SK-N-SH (cell line): ENCODE data around the gene TBCD. TPM values are rescaled to one million over a fixed set of nuclear protein-coding genes. Genes with fewer than 3 reads are reported as not detected.

Experiments used
- CTCF ChIA-PET: fragments of 300-600, 350-600 bp; formaldehyde crosslinking; extraction: SDS; loops from one replicate; lab custom pipeline; 2021; lab: Yijun Ruan, JAX
- POLR2A ChIA-PET: fragments of 350-600 bp; sonication (Branson Sonifier 250); formaldehyde crosslinking; extraction: SDS; loops from one replicate; lab custom pipeline; 2020; ENCODE audit warnings: antibody characterized with exemption, inconsistent platforms; lab: Yijun Ruan, JAX
- DNase-seq: peaks from one replicate; pipeline ENCODE4 v3.0.0; 2012
- H2AFZ ChIP-seq: fragments of 200-600 bp; sonication (generic); 2 replicates; pipeline ENCODE4 v1.8.1; 2016; ENCODE audit warnings: antibody characterized with exemption, mild to moderate bottlenecking, low read depth
- H3F3A ChIP-seq: fragments of 200-600 bp; sonication (generic); replicated peaks from 2 replicates; pipeline ENCODE3; 2016; ENCODE audit warnings: antibody characterized with exemption, mild to moderate bottlenecking; ENCODE audit not compliant: insufficient read depth
- H3K27ac ChIP-seq, 2 experiments: fragments of 200-500 bp in 1 of 2; fragments of 200-600 bp in 1 of 2; sonication (Bioruptor generic) in 1 of 2; sonication (generic), shearing (Covaris generic) in 1 of 2; 2 replicates each; pipeline versions ENCODE4 v1.5.1 to v1.6.1; 2014 to 2016; ENCODE audit warnings: low read depth in 2 of 2, inconsistent platforms in 1 of 2, low read length in 1 of 2, mild to moderate bottlenecking in 1 of 2, mixed read lengths in 1 of 2
- H3K27me3 ChIP-seq: fragments of 200-600 bp; sonication (generic), shearing (Covaris generic); 2 replicates; pipeline ENCODE4 v1.6.1; 2016; ENCODE audit warnings: mixed run types; ENCODE audit not compliant: insufficient read depth
- H3K36me3 ChIP-seq, 2 experiments: fragments of 200-500 bp in 1 of 2; fragments of 200-600 bp in 1 of 2; sonication (Bioruptor generic) in 1 of 2; sonication (generic) in 1 of 2; replicated peaks in 1 of 2; 2 replicates each; pipeline versions ENCODE3 to v1.5.1; 2014 to 2016; ENCODE audit warnings: low read length in 1 of 2, mild to moderate bottlenecking in 1 of 2; ENCODE audit not compliant: insufficient read depth in 2 of 2, control insufficient read depth in 1 of 2
- H3K4me1 ChIP-seq, 2 experiments: fragments of 200-500 bp in 1 of 2; fragments of 200-600 bp in 1 of 2; sonication (Bioruptor generic) in 1 of 2; sonication (generic), shearing (Covaris generic) in 1 of 2; 2 replicates each; pipeline versions ENCODE4 v1.5.1 to v1.6.1; 2014 to 2016; ENCODE audit warnings: low read depth in 1 of 2, low read length in 1 of 2, mixed run types in 1 of 2; ENCODE audit not compliant: insufficient read depth in 2 of 2, control insufficient read depth in 1 of 2
- H3K4me2 ChIP-seq: fragments of 200-600 bp; sonication (generic), shearing (Covaris generic); 2 replicates; pipeline ENCODE4 v1.6.1; 2017; ENCODE audit warnings: mixed run types
- H3K4me3 ChIP-seq, 2 experiments: fragments of 200-500 bp in 1 of 2; fragments of 200-600 bp in 1 of 2; sonication (Bioruptor generic) in 1 of 2; sonication (generic), shearing (Covaris generic) in 1 of 2; 2 replicates each; pipeline versions ENCODE4 v1.5.1 to v1.8.1; 2014 to 2016; ENCODE audit warnings: low read depth in 2 of 2, inconsistent platforms in 1 of 2, low read length in 1 of 2, mild to moderate bottlenecking in 1 of 2, mixed read lengths in 1 of 2, moderate library complexity in 1 of 2
- H3K79me2 ChIP-seq: fragments of 200-600 bp; sonication (generic); 2 replicates; pipeline ENCODE4 v1.8.1; 2017; ENCODE audit warnings: mild to moderate bottlenecking; ENCODE audit not compliant: insufficient read depth
- H3K9ac ChIP-seq: fragments of 200-600 bp; sonication (generic); 2 replicates; pipeline ENCODE4 v1.6.1; 2017; ENCODE audit warnings: mixed run types
- H3K9me2 ChIP-seq: fragments of 200-600 bp; sonication (generic); 2 replicates; pipeline ENCODE4 v1.6.1; 2017; ENCODE audit warnings: mixed run types
- H3K9me3 ChIP-seq: fragments of 200-600 bp; sonication (generic); 2 replicates; pipeline ENCODE4 v1.6.1; 2017; ENCODE audit warnings: mixed run types, mild to moderate bottlenecking, moderate library complexity
- H4K20me1 ChIP-seq: fragments of 200-600 bp; sonication (generic); 2 replicates; pipeline ENCODE4 v1.6.1; 2017; ENCODE audit warnings: mild to moderate bottlenecking, mixed run types; ENCODE audit not compliant: insufficient read depth
- EZH2phosphoT487 ChIP-seq: fragments of 200-600 bp; sonication (generic); IDR thresholded peaks from 2 replicates; pipeline ENCODE4 v1.6.1; 2017; ENCODE audit warnings: low read depth, mixed run types, mild to moderate bottlenecking, antibody characterized with exemption, moderate library complexity, borderline replicate concordance
- GATA2 ChIP-seq: sonication (generic); formaldehyde crosslinking; IDR thresholded peaks from 2 replicates; pipeline ENCODE4 v1.5.0; 2020; ENCODE audit warnings: mild to moderate bottlenecking, missing genetic modification reagents
- JUND ChIP-seq: IDR thresholded peaks from 2 replicates; pipeline ENCODE4 v1.4.0; 2012
- NFIC ChIP-seq: IDR thresholded peaks from 2 replicates; pipeline ENCODE4 v1.4.0; 2012; ENCODE audit warnings: borderline replicate concordance
- NRF1 ChIP-seq: IDR thresholded peaks from 2 replicates; pipeline ENCODE4 v1.6.1; 2012; ENCODE audit warnings: low read depth, mild to moderate bottlenecking, low read length
- POLR2AphosphoS5 ChIP-seq: IDR thresholded peaks from 2 replicates; pipeline ENCODE4 v1.6.1; 2012; ENCODE audit warnings: low read depth, low read length
- REST ChIP-seq: IDR thresholded peaks from 2 replicates; pipeline ENCODE4 v1.6.1; 2012; ENCODE audit warnings: mild to moderate bottlenecking, low read depth, low read length, moderate library complexity
- RXRA ChIP-seq: IDR thresholded peaks from 2 replicates; pipeline ENCODE4 v1.4.0; 2012; ENCODE audit warnings: low read depth, mild to moderate bottlenecking, borderline replicate concordance
- SIN3A ChIP-seq: IDR thresholded peaks from 2 replicates; pipeline ENCODE4 v1.6.1; 2012; ENCODE audit warnings: low read depth, mild to moderate bottlenecking, low read length, moderate library complexity, borderline replicate concordance
- SMC3 ChIP-seq: IDR thresholded peaks from 2 replicates; pipeline ENCODE4 v1.6.1; 2012; ENCODE audit warnings: low read depth, low read length, improper control_type of control experiment
- TAF1 ChIP-seq: IDR thresholded peaks from 2 replicates; pipeline ENCODE4 v1.6.1; 2012; ENCODE audit warnings: low read depth, mild to moderate bottlenecking, low read length, moderate library complexity, borderline replicate concordance
- TEAD4 ChIP-seq: IDR thresholded peaks from 2 replicates; pipeline ENCODE4 v1.4.0; 2012; ENCODE audit warnings: mild to moderate bottlenecking, borderline replicate concordance; ENCODE audit not compliant: insufficient read depth
- USF2 ChIP-seq: fragments of 150-350 bp; IDR thresholded peaks from 2 replicates; pipeline ENCODE4 v1.6.1; 2017; ENCODE audit warnings: antibody characterized with exemption, low read length, low read depth, borderline replicate concordance
- YY1 ChIP-seq: IDR thresholded peaks from 2 replicates; pipeline ENCODE4 v1.4.0; 2012; ENCODE audit warnings: low read depth, mild to moderate bottlenecking
- WGBS: methylation state at CpG from one replicate; pipeline ENCODE4 v1.1.6; 2017; ENCODE audit warnings: low lambda C conversion rate; 5-methylcytosine and 5-hydroxymethylcytosine counted together
- polyA plus RNA-seq, 3 experiments: library from polyadenylated mRNA; depleted of rRNA; stranded (reverse); fragments of >200 nt; gene quantifications; 2 replicates each; pipeline ENCODE4 v1.2.3, GENCODE V29; 2012

The TBCD gene
- polyA plus RNA-seq, 1 of the 3 experiments (the other 2 are of a cell fraction), result 107 TPM

GRCh38 chr17:82888583-82889495 is 137.0 kb downstream of the TBCD start (continued):
- no peak for TF ChIP-seq TEAD4
- TF ChIP-seq NRF1, result no peak
- no peak for TF ChIP-seq SIN3A
- TF ChIP-seq GATA2 (CRISPR knock-in tag), result no peak
- TF ChIP-seq NFIC, result no peak

- no peaks in the 10 kb centered on the region for H3K9me3 ChIP-seq
- DNase-seq, result no peak
- peaks cover 4 to 20% of the 10 kb centered on the region in 2 experiments for H3K36me3 ChIP-seq
- H4K20me1 ChIP-seq, result no peaks in the 10 kb centered on the region
- no peak overlapping the region for H3K4me3 ChIP-seq
- no peak overlapping the region for H3K27ac ChIP-seq
- 96% methylated on average over 25 of the region's 28 CpGs for WGBS
- H3K9ac ChIP-seq, result no peak overlapping the region
- H3K79me2 ChIP-seq, result peaks cover 19% of the 10 kb centered on the region
- CTCF ChIA-PET, result interaction anchor here (0.8 kb wide), 1 partner anchor 109 kb away, joined by 3 read pairs; no protein-coding TSS in a partner anchor
- H3K4me1 ChIP-seq, result peaks cover 11 to 33% of the 10 kb centered on the region in 2 experiments
- TF ChIP-seq TAF1 (no peak), SMC3 (no peak), REST (no peak), POLR2AphosphoS5 (no peak), USF2 (no peak), EZH2phosphoT487 (no peak), JUND (no peak), RXRA (no peak), YY1 (no peak)
- TF ChIP-seq, all 33 proteins: peak for 0
- POLR2A ChIA-PET, result no interaction called here
- Histone ChIP-seq H3K4me2 (no peak overlapping the region), H3K9me2 (no peaks in the 10 kb centered on the region), H3F3A (peaks cover 12% of the 10 kb centered on the region), H2AFZ (no peak overlapping the region), H3K27me3 (no peaks in the 10 kb centered on the region)
Observed at GRCh38 chr17:82889496-82890338, 137.9 kb downstream of the TBCD start.
